Prostate gland (tissue), 2 donors: ENCODE results near the gene ARHGAP26.

Experiments
- CTCF ChIP-seq, 4 experiments: fragments of 200-600 bp in 2 of 4; fragments of 450-650 bp in 2 of 4; sonication (generic) in 2 of 4; IDR thresholded peaks; 1 replicate in 3 of 4; 2 replicates in 1 of 4; pipeline ENCODE4 v1.5.1; 2016 to 2019; ENCODE audit warnings: antibody characterized with exemption in 4 of 4, mild to moderate bottlenecking in 2 of 4, moderate library complexity in 2 of 4
- POLR2A ChIP-seq: fragments of 450-650 bp; IDR thresholded peaks from one replicate; pipeline ENCODE4 v1.6.1; 2016; ENCODE audit warnings: antibody characterized with exemption, mild to moderate bottlenecking

DNA sequence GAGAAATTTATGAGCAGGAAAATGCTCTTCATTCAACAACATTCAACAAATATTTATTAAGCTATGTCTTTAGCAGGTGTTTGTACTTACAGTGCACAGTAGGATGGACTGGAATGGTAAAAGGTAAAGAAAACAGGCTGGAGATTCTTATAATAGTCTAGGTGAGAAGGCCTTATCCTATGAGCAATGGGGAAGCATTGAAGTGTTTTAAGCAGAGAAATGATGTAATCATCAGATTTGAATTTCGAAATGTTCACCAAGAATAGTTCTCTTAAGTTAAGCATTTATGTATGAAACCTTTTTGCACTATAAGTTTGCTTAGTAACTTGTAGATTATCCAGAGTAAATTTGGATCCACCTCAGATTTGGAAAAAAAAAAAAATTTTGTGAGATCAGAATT is 424.0 kb downstream of the ARHGAP26 start:
- TF ChIP-seq CTCF (IDR thresholded peaks at IDR 0.05) (no peak), POLR2A (no peak)
